CD4-positive, alpha-beta memory T cell (primary cell): ENCODE measurements around the gene SMIM5. TPM values are rescaled to one million over a fixed set of nuclear protein-coding genes. Genes with fewer than 3 reads are reported as not detected.

Experiments used
- CTCF ChIA-PET: fragments of 350-600 bp; sonication (Branson Sonifier 250); formaldehyde crosslinking; loops from one replicate; lab custom pipeline; 2021; ENCODE audit warnings: inconsistent platforms; ENCODE audit not compliant: partially characterized antibody; lab: Charles Lee
- POLR2A ChIA-PET: fragments of 350-600 bp; sonication (Branson Sonifier 250); formaldehyde crosslinking; loops from one replicate; lab custom pipeline; 2021; ENCODE audit not compliant: partially characterized antibody; lab: Charles Lee
- DNase-seq, 5 donors: peaks; one replicate each; pipeline versions ENCODE4 v3.0.0 to v3.0.0-alpha.2; 2020 to 2022; ENCODE audit warnings: mixed read lengths in 1 of 5
- H3K27ac ChIP-seq: one replicate; pipeline ENCODE4 v1.7.0; 2013; ENCODE audit warnings: low read depth, low read length
- H3K27me3 ChIP-seq: 2 replicates; pipeline ENCODE4 v1.7.0; 2013; ENCODE audit warnings: mild to moderate bottlenecking, low read length, moderate library complexity; ENCODE audit not compliant: insufficient read depth
- H3K36me3 ChIP-seq: 2 replicates; pipeline ENCODE4 v1.7.0; 2013; ENCODE audit warnings: mild to moderate bottlenecking, low read length, moderate library complexity; ENCODE audit not compliant: insufficient read depth
- H3K4me1 ChIP-seq: 2 replicates; pipeline ENCODE4 v1.7.0; 2013; ENCODE audit warnings: mild to moderate bottlenecking, low read length, moderate library complexity; ENCODE audit not compliant: insufficient read depth
- H3K4me3 ChIP-seq, 2 donors: one replicate each; pipeline ENCODE4 v1.7.0; 2013; ENCODE audit warnings: low read length in 2 of 2, mild to moderate bottlenecking in 1 of 2
- H3K9me3 ChIP-seq, 2 donors: one replicate each; pipeline ENCODE4 v1.7.0; 2013; ENCODE audit warnings: low read length in 2 of 2, control low read depth in 1 of 2; ENCODE audit not compliant: control insufficient read depth in 1 of 2
- H3K27ac Mint-ChIP-seq, 7 donors: one replicate each; pipeline ENCODE4 v1.8.0; 2020 to 2021; ENCODE audit warnings: mixed read lengths in 7 of 7, mild to moderate bottlenecking in 6 of 7, inconsistent platforms in 3 of 7, moderate library complexity in 3 of 7
- H3K27me3 Mint-ChIP-seq, 2 donors: one replicate each; pipeline ENCODE4 v1.8.0; 2020 to 2021; ENCODE audit warnings: mixed read lengths in 2 of 2
- H3K36me3 Mint-ChIP-seq, 2 donors: one replicate each; pipeline ENCODE4 v1.8.0; 2020 to 2021; ENCODE audit warnings: mixed read lengths in 2 of 2, inconsistent platforms in 1 of 2, mild to moderate bottlenecking in 1 of 2
- H3K4me1 Mint-ChIP-seq, 4 donors: one replicate each; pipeline ENCODE4 v1.8.0; 2020 to 2021; ENCODE audit warnings: mixed read lengths in 4 of 4, mild to moderate bottlenecking in 1 of 4
- H3K4me3 Mint-ChIP-seq, 8 donors: one replicate each; pipeline ENCODE4 v1.8.0; 2020 to 2021; ENCODE audit warnings: mixed read lengths in 8 of 8, mild to moderate bottlenecking in 7 of 8, moderate library complexity in 6 of 8, inconsistent platforms in 3 of 8
- H3K9me3 Mint-ChIP-seq, 8 donors: one replicate each; pipeline ENCODE4 v1.8.0; 2020 to 2021; ENCODE audit warnings: mixed read lengths in 8 of 8, mild to moderate bottlenecking in 5 of 8, inconsistent platforms in 3 of 8, moderate library complexity in 1 of 8
- intact Hi-C: fragments of 100-400 bp; cut with micrococcal nuclease; formaldehyde crosslinking; loops from one replicate; pipeline ENCODE4 v1.15.1; 2023
- polyA plus RNA-seq, 2 donors: library from polyadenylated mRNA; unstranded; fragments of 300-500 nt; fragmentation: Illumina TruSeq; gene quantifications; one replicate each; pipeline ENCODE4 v1.2.3, GENCODE V29; 2021
- total RNA-seq, 2 experiments: library from RNA; stranded (reverse); gene quantifications; one replicate each; pipeline ENCODE4 v1.2.3, GENCODE V29; 2021

Gene SMIM5
- total and polyA plus RNA-seq, 4 experiments from 2014 or later = not detected

- peaks cover 32 to 68% (median 45%) of the 10 kb centered on the region in 4 donors for H3K4me1 Mint-ChIP-seq
Measured at GRCh38 chr17:75684924-75685323, 51.7 kb downstream of the SMIM5 start.

GRCh38 chr17:75685499-75685898 lies 52.3 kb downstream of the SMIM5 start:
- DNase-seq = no peak
- ChIA-PET POLR2A (no interaction called here), CTCF (interaction anchor here (1.1 to 2.8 kb wide), 2 partner anchors 11 to 53 kb away, joined by 3 to 12 read pairs; partner anchors contain the start of gene SMIM5)
- no peaks in the 10 kb centered on the region for H3K9me3 Mint-ChIP-seq
- Histone ChIP-seq H3K4me1 (peaks cover 20% of the 10 kb centered on the region), H3K27ac (no peak overlapping the region), H3K9me3 (no peaks in the 10 kb centered on the region), H3K4me3 (no peak overlapping the region), H3K36me3 (peaks cover 18% of the 10 kb centered on the region), H3K27me3 (no peaks in the 10 kb centered on the region)
- H3K27ac Mint-ChIP-seq = peak overlapping the region in 1 of 7 donors; percentile 17
- H3K27me3 Mint-ChIP-seq = no peaks in the 10 kb centered on the region
- H3K36me3 Mint-ChIP-seq = peaks cover 10 to 52% of the 10 kb centered on the region in 2 donors
- peaks cover 33 to 68% (median 46%) of the 10 kb centered on the region in 4 donors for H3K4me1 Mint-ChIP-seq
- H3K4me3 Mint-ChIP-seq = no peak overlapping the region
- intact Hi-C loops = no loop called here

More at GRCh38 chr17:75684924-75685323, 51.7 kb downstream of the SMIM5 start:
- H3K27me3 Mint-ChIP-seq = no peaks in the 10 kb centered on the region
- ChIA-PET POLR2A (no interaction called here), CTCF (interaction anchor here (1.1 to 2.8 kb wide), 2 partner anchors 10 to 52 kb away, joined by 3 to 12 read pairs; partner anchors contain the start of gene SMIM5)
- H3K36me3 Mint-ChIP-seq = peaks cover 12 to 50% of the 10 kb centered on the region in 2 donors
- Histone ChIP-seq H3K27ac (no peak overlapping the region), H3K36me3 (peaks cover 22% of the 10 kb centered on the region), H3K27me3 (no peaks in the 10 kb centered on the region), H3K9me3 (no peaks in the 10 kb centered on the region), H3K4me1 (peaks cover 20% of the 10 kb centered on the region), H3K4me3 (no peak overlapping the region)
- H3K27ac Mint-ChIP-seq = no peak overlapping the region
- no peak overlapping the region for H3K4me3 Mint-ChIP-seq
- intact Hi-C loops = no loop called here
- no peaks in the 10 kb centered on the region for H3K9me3 Mint-ChIP-seq
- no peak for DNase-seq

GRCh38 chr17:75688209-75688825 lies 55.1 kb downstream of the SMIM5 start:
- Histone ChIP-seq H3K4me3 (no peak overlapping the region), H3K9me3 (no peaks in the 10 kb centered on the region), H3K27ac (no peak overlapping the region), H3K36me3 (peaks cover 32% of the 10 kb centered on the region), H3K27me3 (no peaks in the 10 kb centered on the region), H3K4me1 (peaks cover 20% of the 10 kb centered on the region)
- intact Hi-C loops = no loop called here
- H3K4me1 Mint-ChIP-seq = peaks cover 39 to 67% (median 46%) of the 10 kb centered on the region in 4 donors
- peak overlapping the region in 2 of 8 donors; percentile 10 to 30 for H3K4me3 Mint-ChIP-seq
- H3K9me3 Mint-ChIP-seq = no peaks in the 10 kb centered on the region
- peak overlapping the region; percentile 37 to 90 (median 63) for H3K27ac Mint-ChIP-seq
- H3K27me3 Mint-ChIP-seq = no peaks in the 10 kb centered on the region
- ChIA-PET POLR2A (no interaction called here), CTCF (interaction anchor here (1.0 to 3.3 kb wide), 4 partner anchors 12 to 59 kb away, joined by 4 to 11 read pairs (median 8); partner anchors contain the start of gene SMIM5)
- no peak for DNase-seq
- peaks cover 13 to 64% of the 10 kb centered on the region in 2 donors for H3K36me3 Mint-ChIP-seq

- peak; percentile 37 to 59 (median 55) for DNase-seq
- peaks cover 20% of the 10 kb centered on the region for H3K4me1 ChIP-seq
- CTCF ChIA-PET = interaction anchor here (1.1 to 3.3 kb wide), 3 partner anchors 15 to 58 kb away, joined by 6 to 11 read pairs (median 10); partner anchors contain the start of gene SMIM5
- no peaks in the 10 kb centered on the region for H3K27me3 ChIP-seq
- peak overlapping the region in 5 of 8 donors; percentile 7 to 58 (median 36) for H3K4me3 Mint-ChIP-seq
- no peaks in the 10 kb centered on the region for H3K9me3 Mint-ChIP-seq
- peaks cover 37% of the 10 kb centered on the region for H3K36me3 ChIP-seq
- POLR2A ChIA-PET = no interaction called here
- peak overlapping the region; percentile 49 to 87 (median 77) for H3K27ac Mint-ChIP-seq
- intact Hi-C loops = no loop called here
- no peak overlapping the region for H3K4me3 ChIP-seq
- H3K27me3 Mint-ChIP-seq = no peaks in the 10 kb centered on the region
- peaks cover 13 to 69% of the 10 kb centered on the region in 2 donors for H3K36me3 Mint-ChIP-seq
- H3K27ac ChIP-seq = no peak overlapping the region
- H3K9me3 ChIP-seq = no peaks in the 10 kb centered on the region
- H3K4me1 Mint-ChIP-seq = peaks cover 32 to 57% (median 37%) of the 10 kb centered on the region in 4 donors
Measured at GRCh38 chr17:75689441-75689873, 56.2 kb downstream of the SMIM5 start.

Other genes starting within 250 kb of the SMIM5 start
- gene GRB2, start 227.8 kb upstream of the SMIM5 start, total RNA-seq = 100 to 1,000 TPM; 131 to 133 TPM
- 100 to 1,000 TPM; 129 to 155 TPM for gene GRB2, start 227.8 kb upstream of the SMIM5 start, polyA plus RNA-seq
- gene TMEM94, start 176.8 kb upstream of the SMIM5 start, total RNA-seq = 100 to 1,000 TPM; 109 TPM
- gene TMEM94, start 176.8 kb upstream of the SMIM5 start, polyA plus RNA-seq = 10 to 100 TPM in 1 of 2 donors, 1 to 10 TPM in 1; 3.9 to 18.0 TPM
- under 1 TPM; 0.32 to 0.53 TPM for gene CASKIN2, start 117.9 kb upstream of the SMIM5 start, total RNA-seq
- gene CASKIN2, start 117.9 kb upstream of the SMIM5 start, polyA plus RNA-seq = not detected
- gene TSEN54, start 116.9 kb upstream of the SMIM5 start, total RNA-seq = 10 to 100 TPM; 45.7 to 49.3 TPM
- 100 to 1,000 TPM in 1 of 2 donors, 10 to 100 TPM in 1; 80.3 to 110 TPM for gene TSEN54, start 116.9 kb upstream of the SMIM5 start, polyA plus RNA-seq
- gene LLGL2, start 107.7 kb upstream of the SMIM5 start, total RNA-seq = 10 to 100 TPM; 40.1 to 43.6 TPM
- 10 to 100 TPM; 19.3 to 24.4 TPM for gene LLGL2, start 107.7 kb upstream of the SMIM5 start, polyA plus RNA-seq
- 10 to 100 TPM; 75.1 to 83.7 TPM for gene MYO15B, start 45.6 kb upstream of the SMIM5 start, total RNA-seq
- gene MYO15B, start 45.6 kb upstream of the SMIM5 start, polyA plus RNA-seq = under 1 TPM in 1 of 2 donors, not detected in 1; 0.89 TPM
- 10 to 100 TPM; 58.3 to 59.1 TPM for gene RECQL5, start 33.7 kb downstream of the SMIM5 start, total RNA-seq
- gene RECQL5, start 33.7 kb downstream of the SMIM5 start, polyA plus RNA-seq = 10 to 100 TPM in 1 of 2 donors, 1 to 10 TPM in 1; 6.4 to 16.7 TPM
- 100 to 1,000 TPM; 115 to 119 TPM for gene SAP30BP, start 33.9 kb downstream of the SMIM5 start, total RNA-seq
- 10 to 100 TPM; 69.9 to 80.4 TPM for gene SAP30BP, start 33.9 kb downstream of the SMIM5 start, polyA plus RNA-seq
- 1 to 10 TPM in 1 of 2 experiments, under 1 TPM in 1; 0.67 to 1.2 TPM for gene ITGB4, start 88.0 kb downstream of the SMIM5 start, total RNA-seq
- gene ITGB4, start 88.0 kb downstream of the SMIM5 start, polyA plus RNA-seq = under 1 TPM; 0.25 to 0.91 TPM
- 10 to 100 TPM; 25.7 to 25.9 TPM for gene GALK1, start 131.8 kb downstream of the SMIM5 start, total RNA-seq
- gene GALK1, start 131.8 kb downstream of the SMIM5 start, polyA plus RNA-seq = 10 to 100 TPM; 17.5 to 18.1 TPM
- gene UNK, start 151.4 kb downstream of the SMIM5 start, total RNA-seq = 10 to 100 TPM; 45.8 to 48.1 TPM
- 10 to 100 TPM; 22.2 to 22.9 TPM for gene UNK, start 151.4 kb downstream of the SMIM5 start, polyA plus RNA-seq
- 100 to 1,000 TPM; 161 to 171 TPM for gene UNC13D, start 211.0 kb downstream of the SMIM5 start, total RNA-seq
- gene UNC13D, start 211.0 kb downstream of the SMIM5 start, polyA plus RNA-seq = 10 to 100 TPM; 39.6 to 78.9 TPM
- 100 to 1,000 TPM; 159 to 160 TPM for gene WBP2, start 221.9 kb downstream of the SMIM5 start, total RNA-seq
- gene WBP2, start 221.9 kb downstream of the SMIM5 start, polyA plus RNA-seq = 100 to 1,000 TPM in 1 of 2 donors, 10 to 100 TPM in 1; 80.3 to 127 TPM
- 10 to 100 TPM; 17.5 to 22.6 TPM for gene TRIM47, start 245.1 kb downstream of the SMIM5 start, total RNA-seq
- gene TRIM47, start 245.1 kb downstream of the SMIM5 start, polyA plus RNA-seq = 10 to 100 TPM; 11.2 to 26.8 TPM